Lower leg skin (tissue), 3 donors: Measurements from ENCODE around the gene ZNF562.

ENCODE experiments used
- CTCF ChIP-seq, 3 donors: fragments of 450-650 bp; IDR thresholded peaks; one replicate each; pipeline ENCODE4 v1.5.1; 2016; ENCODE audit warnings: antibody characterized with exemption in 3 of 3, mild to moderate bottlenecking in 3 of 3, moderate library complexity in 2 of 3
- POLR2A ChIP-seq, 2 donors: fragments of 450-650 bp; IDR thresholded peaks; one replicate each; pipeline ENCODE4 v1.6.1; 2016 to 2017; ENCODE audit warnings: antibody characterized with exemption in 2 of 2, mild to moderate bottlenecking in 1 of 2, moderate library complexity in 1 of 2

GRCh38 chr19:9645472-9645871 lies 29.4 kb downstream of the ZNF562 start:
- TF ChIP-seq CTCF (IDR thresholded peaks at IDR 0.05) (no peak), POLR2A (IDR thresholded peaks at IDR 0.05) (no peak)
